ENCODE results near the gene ZP4.

The ZP4 gene, protein sequence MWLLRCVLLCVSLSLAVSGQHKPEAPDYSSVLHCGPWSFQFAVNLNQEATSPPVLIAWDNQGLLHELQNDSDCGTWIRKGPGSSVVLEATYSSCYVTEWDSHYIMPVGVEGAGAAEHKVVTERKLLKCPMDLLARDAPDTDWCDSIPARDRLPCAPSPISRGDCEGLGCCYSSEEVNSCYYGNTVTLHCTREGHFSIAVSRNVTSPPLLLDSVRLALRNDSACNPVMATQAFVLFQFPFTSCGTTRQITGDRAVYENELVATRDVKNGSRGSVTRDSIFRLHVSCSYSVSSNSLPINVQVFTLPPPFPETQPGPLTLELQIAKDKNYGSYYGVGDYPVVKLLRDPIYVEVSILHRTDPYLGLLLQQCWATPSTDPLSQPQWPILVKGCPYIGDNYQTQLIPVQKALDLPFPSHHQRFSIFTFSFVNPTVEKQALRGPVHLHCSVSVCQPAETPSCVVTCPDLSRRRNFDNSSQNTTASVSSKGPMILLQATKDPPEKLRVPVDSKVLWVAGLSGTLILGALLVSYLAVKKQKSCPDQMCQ

DNA sequence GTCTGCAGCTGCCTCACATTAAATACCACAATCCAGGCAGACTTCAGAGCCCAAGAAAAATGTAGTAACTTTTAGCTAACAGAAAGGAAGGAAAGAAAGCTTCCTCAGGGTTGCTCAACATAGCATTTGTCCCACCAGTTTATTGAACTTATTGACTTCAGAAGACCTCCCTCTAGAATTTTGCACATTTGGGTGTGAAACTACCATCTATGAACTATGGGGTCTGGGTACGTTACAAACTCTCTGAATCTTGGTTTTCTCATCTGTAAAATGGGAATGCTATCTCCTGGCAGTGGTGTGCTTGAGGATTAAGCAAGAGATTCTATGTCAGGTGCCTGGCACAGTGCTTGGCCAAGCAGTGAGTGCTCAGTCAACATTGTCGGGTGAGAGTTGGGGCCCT lies at the start of gene ZP4:
Gene ZP4 (minus strand): TSS at position 101 of the 400 bp plus-strand sequence. CDS start 287 bp downstream, outside the sequence.
- Histone ChIP-seq H3K9me3 (ENCODE audit: control insufficient read depth in 1 of 2, low read length in 2 of 2) (no peaks in the 10 kb centered on the region), H3K27ac (ENCODE audit: low read length) (no peak within 1 kb of the TSS), H3K27me3 (ENCODE audit: low read depth, low read length) (no peaks in the 10 kb centered on the region), H3K4me1 (ENCODE audit: control insufficient read depth in 1 of 2, insufficient read depth in 2 of 2, low read length in 2 of 2) (no peaks in the 10 kb centered on the region), H3K4me3 (ENCODE audit: low read depth in 1 of 2, low read length in 2 of 2) (no peak within 1 kb of the TSS), H3K36me3 (ENCODE audit: control insufficient read depth in 1 of 2, insufficient read depth in 2 of 2, low read length in 2 of 2) (no peaks in the 10 kb centered on the region)

DNA sequence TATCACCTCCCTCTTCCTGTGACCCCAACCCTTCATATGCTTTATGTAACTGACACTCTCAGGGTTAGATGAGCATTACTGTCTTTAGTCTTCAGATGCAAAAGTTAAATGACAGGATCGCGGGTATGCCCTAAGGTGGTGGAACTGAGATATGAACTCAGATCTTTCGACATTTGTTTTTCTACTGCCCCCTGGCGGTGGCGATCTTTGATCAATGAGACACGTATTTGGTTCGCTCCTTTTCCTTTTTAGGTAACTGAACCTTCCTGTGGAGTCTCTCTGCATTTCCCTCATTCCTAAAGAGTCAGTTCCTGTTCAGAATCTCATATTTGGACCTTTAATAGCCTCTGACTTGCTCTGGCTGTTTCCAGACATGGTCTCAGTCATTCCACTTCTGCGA lies 47.8 kb upstream of the ZP4 start:
- no peak overlapping the region for H3K27ac ChIP-seq (ENCODE audit: low read length)
- H3K36me3 ChIP-seq (ENCODE audit: control insufficient read depth in 1 of 2, insufficient read depth in 2 of 2, low read length in 2 of 2), result no peaks in the 10 kb centered on the region
- H3K4me1 ChIP-seq (ENCODE audit: control insufficient read depth in 1 of 2, insufficient read depth in 2 of 2, low read length in 2 of 2), result no peaks in the 10 kb centered on the region
- no peaks in the 10 kb centered on the region for H3K9me3 ChIP-seq (ENCODE audit: control insufficient read depth in 1 of 2, low read length in 2 of 2)
- no peaks in the 10 kb centered on the region for H3K27me3 ChIP-seq (ENCODE audit: low read depth, low read length)
- H3K4me3 ChIP-seq (ENCODE audit: low read depth in 1 of 2, low read length in 2 of 2), result no peak overlapping the region

GRCh38 chr1:237938068-237938467 lies 47.3 kb upstream of the ZP4 start:
- Histone ChIP-seq H3K27ac (ENCODE audit: low read length) (no peak overlapping the region), H3K36me3 (ENCODE audit: control insufficient read depth in 1 of 2, insufficient read depth in 2 of 2, low read length in 2 of 2) (no peaks in the 10 kb centered on the region), H3K4me1 (ENCODE audit: control insufficient read depth in 1 of 2, insufficient read depth in 2 of 2, low read length in 2 of 2) (no peaks in the 10 kb centered on the region), H3K9me3 (ENCODE audit: control insufficient read depth in 1 of 2, low read length in 2 of 2) (no peaks in the 10 kb centered on the region), H3K4me3 (ENCODE audit: low read depth in 1 of 2, low read length in 2 of 2) (no peak overlapping the region), H3K27me3 (ENCODE audit: low read depth, low read length) (no peaks in the 10 kb centered on the region)

DNA sequence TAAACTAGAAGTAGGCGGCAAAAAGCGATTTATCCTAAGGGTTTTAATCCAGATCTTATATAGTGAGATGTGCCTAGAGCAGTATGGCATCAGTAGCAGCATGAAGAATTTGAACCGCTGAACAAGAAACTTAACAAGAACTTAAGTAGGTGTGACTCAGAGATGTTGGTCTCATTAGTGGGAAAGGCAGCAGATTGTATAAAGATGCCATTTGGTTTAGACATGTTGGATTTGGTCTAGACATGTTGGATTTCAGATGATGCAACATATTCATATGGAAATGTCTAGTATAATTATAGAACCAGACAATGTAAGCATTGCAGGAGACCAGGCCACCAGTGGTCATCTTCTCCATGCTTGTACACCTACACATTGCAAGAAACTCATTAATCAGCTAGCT lies 42.1 kb upstream of the ZP4 start:
- Histone ChIP-seq H3K9me3 (ENCODE audit: control insufficient read depth in 1 of 2, low read length in 2 of 2) (no peaks in the 10 kb centered on the region), H3K36me3 (ENCODE audit: control insufficient read depth in 1 of 2, insufficient read depth in 2 of 2, low read length in 2 of 2) (no peaks in the 10 kb centered on the region), H3K4me1 (ENCODE audit: control insufficient read depth in 1 of 2, insufficient read depth in 2 of 2, low read length in 2 of 2) (no peaks in the 10 kb centered on the region), H3K4me3 (ENCODE audit: low read depth in 1 of 2, low read length in 2 of 2) (no peak overlapping the region), H3K27ac (ENCODE audit: low read length) (no peak overlapping the region), H3K27me3 (ENCODE audit: low read depth, low read length) (no peaks in the 10 kb centered on the region)

DNA sequence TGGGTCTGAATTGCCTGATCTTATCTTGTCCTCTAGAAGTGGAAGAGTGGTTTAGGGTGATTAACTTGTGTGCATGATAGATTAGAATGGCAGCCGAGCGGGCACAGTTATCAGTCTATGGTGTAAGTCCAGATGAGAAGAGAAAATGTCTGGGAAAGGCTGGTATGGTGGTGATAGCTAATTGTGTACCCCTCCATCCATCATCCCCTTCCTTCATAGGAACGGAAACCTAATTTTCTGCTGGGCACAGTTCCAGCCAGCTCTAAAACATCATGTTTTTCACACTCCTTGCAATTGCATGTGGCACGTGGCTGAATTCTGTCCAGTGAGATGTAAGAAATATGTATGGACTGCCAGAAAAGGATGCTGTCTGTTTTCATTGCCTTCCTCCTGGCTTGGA lies 40.9 kb upstream of the ZP4 start:
- Histone ChIP-seq H3K4me1 (ENCODE audit: control insufficient read depth in 1 of 2, insufficient read depth in 2 of 2, low read length in 2 of 2) (no peaks in the 10 kb centered on the region), H3K9me3 (ENCODE audit: control insufficient read depth in 1 of 2, low read length in 2 of 2) (no peaks in the 10 kb centered on the region)

DNA sequence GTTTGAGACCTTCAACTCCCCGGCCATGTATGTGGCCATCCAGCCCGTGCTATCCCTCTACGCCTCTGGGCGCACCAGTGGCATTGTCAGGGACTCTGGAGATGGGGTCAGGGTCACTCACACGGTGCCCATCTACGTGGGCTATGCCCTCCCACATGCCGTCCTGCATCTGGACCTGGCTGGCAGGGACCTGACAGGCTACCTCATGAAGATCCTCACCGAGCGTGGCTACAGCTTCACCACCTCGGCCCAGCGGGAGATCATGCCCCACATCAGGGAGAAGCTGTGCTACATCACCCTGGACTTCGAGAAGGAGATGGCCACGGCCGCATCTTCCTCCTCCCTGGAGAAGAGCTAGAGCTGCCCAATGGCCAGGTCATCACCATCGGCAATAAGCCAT lies 36.5 kb upstream of the ZP4 start:
- H3K36me3 ChIP-seq (ENCODE audit: control insufficient read depth in 1 of 2, insufficient read depth in 2 of 2, low read length in 2 of 2), result no peaks in the 10 kb centered on the region
- no peaks in the 10 kb centered on the region for H3K4me1 ChIP-seq (ENCODE audit: control insufficient read depth in 1 of 2, insufficient read depth in 2 of 2, low read length in 2 of 2)
- no peaks in the 10 kb centered on the region for H3K27me3 ChIP-seq (ENCODE audit: low read depth, low read length)
- no peaks in the 10 kb centered on the region for H3K9me3 ChIP-seq (ENCODE audit: control insufficient read depth in 1 of 2, low read length in 2 of 2)
- H3K27ac ChIP-seq (ENCODE audit: low read length), result no peak overlapping the region
- H3K4me3 ChIP-seq (ENCODE audit: low read depth in 1 of 2, low read length in 2 of 2), result no peak overlapping the region

More for the DNA sequence above, 40.9 kb upstream of the ZP4 start:
- H3K27ac ChIP-seq (ENCODE audit: low read length), result no peak overlapping the region
- no peaks in the 10 kb centered on the region for H3K27me3 ChIP-seq (ENCODE audit: low read depth, low read length)
- no peak overlapping the region for H3K4me3 ChIP-seq (ENCODE audit: low read depth in 1 of 2, low read length in 2 of 2)
- H3K36me3 ChIP-seq (ENCODE audit: control insufficient read depth in 1 of 2, insufficient read depth in 2 of 2, low read length in 2 of 2), result no peaks in the 10 kb centered on the region

- H3K4me1 ChIP-seq (ENCODE audit: control insufficient read depth in 1 of 2, insufficient read depth in 2 of 2, low read length in 2 of 2), result no peaks in the 10 kb centered on the region
- no peaks in the 10 kb centered on the region for H3K36me3 ChIP-seq (ENCODE audit: control insufficient read depth in 1 of 2, insufficient read depth in 2 of 2, low read length in 2 of 2)
- H3K4me3 ChIP-seq (ENCODE audit: low read depth in 1 of 2, low read length in 2 of 2), result no peak overlapping the region
- H3K9me3 ChIP-seq (ENCODE audit: control insufficient read depth in 1 of 2, low read length in 2 of 2), result no peaks in the 10 kb centered on the region
- no peak overlapping the region for H3K27ac ChIP-seq (ENCODE audit: low read length)
- no peaks in the 10 kb centered on the region for H3K27me3 ChIP-seq (ENCODE audit: low read depth, low read length)
Observed at GRCh38 chr1:237921306-237921705, 30.6 kb upstream of the ZP4 start.

DNA sequence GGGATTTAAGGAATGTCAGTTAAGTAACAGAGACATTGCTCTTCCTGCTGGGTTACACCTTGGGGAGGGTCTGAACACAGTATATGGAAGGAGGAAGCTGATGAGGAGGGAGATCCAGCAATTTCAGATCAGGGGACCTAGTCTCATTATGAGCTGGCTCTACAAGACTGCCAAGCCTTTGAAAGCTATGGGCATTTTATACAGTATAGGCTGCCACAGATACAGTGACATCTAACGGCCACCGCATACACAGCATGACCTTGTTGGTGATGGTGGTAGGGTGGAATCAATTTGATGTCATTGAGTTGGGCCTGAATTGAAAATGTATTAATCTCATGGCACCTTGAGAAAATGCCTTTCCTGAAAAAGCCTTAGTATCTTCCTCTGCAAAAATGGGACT lies 22.6 kb upstream of the ZP4 start:
- Histone ChIP-seq H3K27me3 (ENCODE audit: low read depth, low read length) (no peaks in the 10 kb centered on the region), H3K4me1 (ENCODE audit: control insufficient read depth in 1 of 2, insufficient read depth in 2 of 2, low read length in 2 of 2) (no peaks in the 10 kb centered on the region), H3K4me3 (ENCODE audit: low read depth in 1 of 2, low read length in 2 of 2) (no peak overlapping the region)

GRCh38 chr1:237911911-237912310 lies 21.2 kb upstream of the ZP4 start:
- H3K27me3 ChIP-seq (ENCODE audit: low read depth, low read length), result no peaks in the 10 kb centered on the region
- H3K27ac ChIP-seq (ENCODE audit: low read length), result no peak overlapping the region
- H3K36me3 ChIP-seq (ENCODE audit: control insufficient read depth in 1 of 2, insufficient read depth in 2 of 2, low read length in 2 of 2), result no peaks in the 10 kb centered on the region
- no peaks in the 10 kb centered on the region for H3K4me1 ChIP-seq (ENCODE audit: control insufficient read depth in 1 of 2, insufficient read depth in 2 of 2, low read length in 2 of 2)
- peaks cover 0 to 5% of the 10 kb centered on the region in 2 donors for H3K9me3 ChIP-seq (ENCODE audit: control insufficient read depth in 1 of 2, low read length in 2 of 2)
- H3K4me3 ChIP-seq (ENCODE audit: low read depth in 1 of 2, low read length in 2 of 2), result no peak overlapping the region

More for the DNA sequence above, 22.6 kb upstream of the ZP4 start:
- Histone ChIP-seq H3K36me3 (ENCODE audit: control insufficient read depth in 1 of 2, insufficient read depth in 2 of 2, low read length in 2 of 2) (no peaks in the 10 kb centered on the region), H3K27ac (ENCODE audit: low read length) (no peak overlapping the region), H3K9me3 (ENCODE audit: control insufficient read depth in 1 of 2, low read length in 2 of 2) (peaks cover 0 to 5% of the 10 kb centered on the region in 2 donors)

GRCh38 chr1:237910834-237911233 lies 20.1 kb upstream of the ZP4 start:
- Histone ChIP-seq H3K4me1 (ENCODE audit: control insufficient read depth in 1 of 2, insufficient read depth in 2 of 2, low read length in 2 of 2) (no peaks in the 10 kb centered on the region), H3K36me3 (ENCODE audit: control insufficient read depth in 1 of 2, insufficient read depth in 2 of 2, low read length in 2 of 2) (no peaks in the 10 kb centered on the region), H3K4me3 (ENCODE audit: low read depth in 1 of 2, low read length in 2 of 2) (no peak overlapping the region), H3K9me3 (ENCODE audit: control insufficient read depth in 1 of 2, low read length in 2 of 2) (peaks cover 0 to 5% of the 10 kb centered on the region in 2 donors), H3K27ac (ENCODE audit: low read length) (no peak overlapping the region), H3K27me3 (ENCODE audit: low read depth, low read length) (no peaks in the 10 kb centered on the region)

DNA sequence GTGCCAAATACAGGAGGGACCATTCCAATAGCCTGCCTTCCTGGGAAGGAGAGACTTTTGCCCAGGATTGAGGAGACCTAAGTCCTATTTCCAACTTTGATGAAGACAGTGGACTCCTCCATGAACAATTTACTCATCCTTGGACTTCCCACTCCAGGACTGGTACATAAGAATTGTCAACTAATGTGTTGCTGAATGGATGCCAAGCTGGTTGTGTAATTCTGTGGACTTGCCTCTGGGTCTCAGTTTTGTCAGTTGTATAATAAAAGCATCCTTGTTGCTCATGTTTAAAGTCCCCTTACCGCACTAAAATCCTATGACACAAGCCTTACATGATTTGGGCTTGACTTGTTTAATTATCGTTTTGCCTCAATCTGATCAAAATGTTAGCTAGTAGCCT lies 13.2 kb upstream of the ZP4 start:
- Histone ChIP-seq H3K36me3 (ENCODE audit: control insufficient read depth in 1 of 2, insufficient read depth in 2 of 2, low read length in 2 of 2) (no peaks in the 10 kb centered on the region), H3K9me3 (ENCODE audit: control insufficient read depth in 1 of 2, low read length in 2 of 2) (no peaks in the 10 kb centered on the region), H3K4me1 (ENCODE audit: control insufficient read depth in 1 of 2, insufficient read depth in 2 of 2, low read length in 2 of 2) (no peaks in the 10 kb centered on the region), H3K4me3 (ENCODE audit: low read depth in 1 of 2, low read length in 2 of 2) (no peak overlapping the region), H3K27ac (ENCODE audit: low read length) (no peak overlapping the region), H3K27me3 (ENCODE audit: low read depth, low read length) (no peaks in the 10 kb centered on the region)
